Measurements from ENCODE around the gene ZNF69.
"Not testable (repeated sequence)": the region's sequence is repeated elsewhere in the genome, so short reads cannot be mapped to it uniquely, and the experiment has no call there.

The ZNF69 gene

DNA sequence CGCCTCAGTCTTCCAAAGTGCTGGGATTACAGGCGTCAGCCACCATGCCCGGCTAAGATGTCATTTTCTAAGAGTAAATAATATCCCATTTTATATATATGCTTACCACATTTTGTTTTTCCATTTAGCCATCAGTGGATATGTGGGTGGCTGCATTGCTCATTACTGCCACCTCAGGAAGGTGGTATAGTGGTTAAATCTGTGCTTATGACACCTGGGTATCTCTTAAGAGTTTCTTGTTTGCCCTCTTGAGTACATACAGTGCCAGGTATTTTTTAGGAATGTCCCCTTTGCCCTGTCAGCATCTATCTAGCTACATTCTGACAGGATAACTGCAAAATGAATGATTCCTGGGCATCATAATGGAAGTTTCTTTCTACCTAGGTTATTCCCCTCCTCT, 14.6 kb downstream of the ZNF69 start:
- DNase-seq, result no peak

DNA sequence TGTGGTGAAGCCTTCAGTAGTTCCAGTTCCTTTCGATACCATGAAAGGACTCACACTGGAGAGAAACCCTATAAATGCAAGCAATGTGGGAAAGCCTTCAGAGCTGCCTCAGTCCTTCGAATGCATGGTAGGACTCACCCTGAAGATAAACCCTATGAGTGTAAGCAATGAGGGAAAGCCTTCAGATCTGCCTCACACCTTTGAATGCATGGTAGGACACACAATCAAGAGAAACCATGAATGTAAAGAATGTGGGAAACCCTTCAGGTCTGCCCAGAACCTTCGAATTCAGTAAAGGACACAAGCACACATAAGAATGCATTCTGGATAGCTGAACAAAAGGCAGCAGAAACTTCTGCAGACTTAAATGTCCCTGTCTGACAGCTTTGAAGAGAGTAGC, 18.3 kb downstream of the ZNF69 start:
- DNase-seq, result no peak

DNA sequence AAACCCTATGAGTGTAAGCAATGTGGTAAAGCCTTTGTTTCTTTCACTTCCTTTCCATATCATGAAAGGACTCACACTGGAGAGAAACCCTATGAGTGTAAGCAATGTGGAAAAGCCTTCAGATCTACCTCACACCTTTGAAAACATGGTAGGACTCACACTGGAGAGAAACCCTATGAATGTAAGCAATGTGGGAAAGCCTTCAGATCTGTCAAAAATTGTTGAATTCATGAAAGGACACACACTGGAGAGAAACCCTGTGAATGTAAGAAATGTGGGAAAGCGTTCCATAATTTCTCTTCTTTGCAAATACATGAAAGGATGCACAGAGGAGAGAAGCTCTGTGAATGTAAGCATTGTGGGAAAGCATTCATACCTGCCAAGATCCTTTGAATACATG, 24.4 kb downstream of the ZNF69 start:
- not testable (repeated sequence) for DNase-seq

DNA sequence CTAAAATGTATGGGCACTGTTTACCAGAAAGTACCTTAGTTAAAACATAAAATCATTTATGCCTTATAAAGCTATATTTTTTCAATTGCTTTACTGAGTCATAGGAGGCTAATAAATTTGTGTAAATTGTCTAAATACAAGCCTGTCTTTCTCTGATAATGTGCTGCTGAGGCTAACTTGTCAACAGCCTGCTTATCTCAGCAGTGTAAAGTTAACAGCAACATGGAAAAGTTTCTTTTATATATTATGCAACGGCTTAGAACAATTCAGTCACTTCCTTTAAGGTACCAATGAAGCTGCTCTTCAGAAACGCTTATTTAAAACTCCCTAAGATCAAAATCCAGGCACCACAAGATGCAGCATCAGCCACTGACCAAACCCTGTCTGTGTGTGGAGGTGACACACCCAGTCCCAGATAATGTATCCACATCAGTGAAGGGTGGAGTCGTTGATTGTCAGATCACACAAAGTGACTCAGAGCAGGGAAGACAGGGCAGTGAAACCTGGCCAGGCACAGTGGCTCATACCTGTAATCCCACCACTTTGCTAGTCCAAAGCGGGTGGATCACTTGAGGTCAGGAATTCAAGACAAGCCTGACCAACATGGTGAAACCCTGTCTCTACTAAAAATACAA, 27.0 kb downstream of the ZNF69 start:
- DNase-seq, result not testable (repeated sequence)

DNA sequence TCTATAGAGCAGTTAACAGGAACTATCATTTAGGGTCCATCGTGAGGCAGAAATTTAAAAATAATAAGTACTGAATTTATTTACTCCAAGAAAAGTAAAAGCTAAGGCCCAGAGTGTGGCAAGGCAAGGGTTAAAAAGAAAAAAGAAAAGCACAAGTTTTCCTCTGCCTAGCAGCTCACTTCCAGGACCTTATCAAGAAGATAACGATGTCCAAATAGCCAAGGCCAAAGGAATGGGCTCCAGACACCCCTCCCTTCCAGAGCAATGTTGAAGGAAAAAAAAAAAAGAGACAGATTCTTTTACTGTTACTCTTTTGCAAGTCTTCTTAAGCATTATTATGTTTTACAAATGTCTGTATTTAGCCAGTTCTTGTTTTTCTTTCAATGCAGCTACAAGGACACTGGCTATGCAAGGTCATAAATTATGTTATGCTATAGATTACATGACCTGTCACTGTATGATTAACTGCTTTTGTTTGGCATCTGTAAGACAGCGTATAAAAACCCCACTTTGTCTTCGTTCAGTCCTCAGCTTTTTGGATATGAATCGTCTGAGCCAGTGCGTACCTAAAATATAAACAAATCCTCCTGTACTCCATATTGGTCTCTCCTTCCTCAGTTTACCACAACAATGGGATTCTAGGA, 34.4 kb downstream of the ZNF69 start:
- DNase-seq, result no peak

DNA sequence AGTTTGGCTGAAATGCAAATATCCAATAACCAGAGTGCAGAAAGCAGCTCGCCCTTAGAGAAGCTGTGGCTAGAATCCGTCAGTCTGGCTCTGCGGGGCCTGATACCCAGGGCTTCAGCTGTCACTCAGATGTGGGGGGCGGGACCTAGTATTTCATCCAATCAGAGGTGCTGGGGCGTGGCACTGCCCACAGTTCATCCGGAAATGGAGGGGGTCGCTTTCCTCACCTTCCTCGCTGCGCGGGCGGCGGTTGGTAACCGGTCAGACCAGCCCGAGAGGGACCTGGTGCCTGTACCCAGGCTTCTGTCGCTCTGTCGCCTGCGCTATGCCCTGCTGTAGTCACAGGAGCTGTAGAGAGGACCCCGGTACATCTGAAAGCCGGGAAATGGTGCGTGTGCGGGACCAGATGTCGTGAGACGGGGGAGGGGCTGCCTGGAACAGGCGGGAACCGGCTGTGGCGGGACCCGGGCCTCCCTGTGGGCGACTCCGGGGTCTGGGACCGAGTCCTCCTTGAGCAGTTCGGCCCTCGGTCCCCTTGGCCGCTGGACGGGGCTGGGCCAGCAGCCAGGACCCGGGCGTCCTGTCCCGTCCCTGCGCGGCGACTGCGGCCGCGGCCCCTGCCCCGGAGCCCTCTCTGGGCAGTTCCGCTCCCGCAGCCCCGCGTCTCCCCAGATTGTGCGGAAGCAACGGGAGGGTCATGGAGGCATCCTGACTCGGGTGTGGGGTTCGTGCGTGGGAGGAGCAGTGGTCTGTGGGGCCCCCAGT, 37.5 kb downstream of the ZNF69 start, which contains the start of gene ZNF700:
ZNF700 (plus strand) TSS at position 222 of the 765 bp plus-strand sequence; CDS start at position 326, 104 bp downstream.
- DNase-seq, result peak; percentile 86

DNA sequence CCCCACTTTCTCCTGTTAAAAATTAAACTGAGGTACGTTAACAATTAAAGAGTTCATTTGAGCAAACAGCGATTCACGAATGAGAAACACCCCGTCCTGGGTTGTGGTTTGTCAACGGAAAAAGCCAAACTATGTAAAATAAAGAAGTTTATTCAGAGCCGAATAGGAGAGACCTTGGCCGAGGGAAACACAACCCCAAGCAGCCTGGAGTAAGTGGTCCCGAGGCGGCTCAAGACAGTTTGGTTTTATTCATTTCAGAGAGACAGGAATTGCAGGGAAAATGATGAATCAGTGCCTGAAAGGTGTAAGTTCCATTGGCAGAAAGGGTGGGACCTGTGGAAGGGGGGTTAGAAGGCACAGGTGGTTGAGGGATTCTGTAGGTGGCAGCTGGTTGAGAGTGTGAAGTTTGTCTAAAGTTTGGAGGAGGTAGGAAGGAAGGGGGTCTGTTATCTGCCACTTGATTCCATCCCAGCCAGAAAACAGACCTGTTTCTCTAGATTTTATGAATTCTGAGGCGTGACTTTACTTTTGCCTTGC, 38.1 kb downstream of the ZNF69 start:
- not testable (repeated sequence) for DNase-seq

DNA sequence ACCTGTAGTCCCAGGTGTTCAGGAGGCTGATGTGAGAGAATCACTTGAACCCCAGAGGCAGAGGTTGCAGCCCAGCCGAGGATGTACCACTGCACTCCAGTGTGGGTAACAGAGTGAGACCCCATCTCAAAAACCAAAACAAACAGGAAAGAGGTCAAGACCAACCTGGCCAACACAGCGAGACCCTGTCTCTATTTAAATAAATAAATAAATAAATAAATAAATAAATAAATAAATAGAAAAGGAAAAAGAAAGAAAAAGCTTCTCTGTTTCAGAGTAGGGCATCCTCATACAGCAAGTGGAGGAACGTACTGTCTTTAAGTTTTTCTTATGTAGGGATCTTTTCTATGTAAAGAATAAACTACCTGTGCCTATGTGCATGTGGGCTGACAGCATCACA, 39.6 kb downstream of the ZNF69 start:
- DNase-seq, result no peak

DNA sequence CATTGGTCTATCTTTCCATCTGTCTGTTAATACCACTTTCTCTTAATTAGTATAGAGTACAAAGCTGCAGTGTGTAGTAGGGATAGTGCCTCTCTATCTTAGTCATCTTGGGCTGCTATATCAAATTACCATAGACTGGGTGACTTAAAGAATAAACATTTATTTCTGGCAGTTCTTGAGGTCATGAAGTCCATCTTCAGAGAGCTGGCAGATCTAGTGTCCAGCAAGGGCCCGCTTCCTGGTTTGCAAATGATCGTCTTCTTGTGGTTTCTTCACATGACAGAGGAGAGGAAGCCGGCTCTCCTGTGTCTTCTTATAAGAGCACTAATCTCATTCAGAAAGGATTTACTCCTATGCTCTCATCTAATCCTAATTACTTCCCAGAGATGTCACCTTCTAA, 43.5 kb downstream of the ZNF69 start:
- DNase-seq, result no peak

DNA sequence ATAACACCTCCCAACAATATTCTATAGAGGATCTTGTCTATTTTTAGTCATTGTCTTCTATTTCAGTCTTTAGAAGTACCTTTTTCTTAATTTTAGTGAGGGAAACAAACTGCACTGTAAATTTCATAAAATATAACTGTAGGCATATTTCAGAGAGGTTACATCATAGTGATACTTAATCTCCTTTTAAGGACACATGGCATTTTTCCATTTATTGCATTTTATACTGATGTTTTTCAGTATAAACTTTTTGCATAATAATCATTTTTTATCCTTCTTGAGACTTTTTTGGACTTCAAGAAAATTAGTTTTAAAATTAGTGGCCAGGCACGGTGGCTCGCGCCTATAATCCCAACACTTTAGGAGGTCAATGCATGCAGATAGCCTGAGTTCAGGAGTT, 43.9 kb downstream of the ZNF69 start:
- DNase-seq, result no peak

DNA sequence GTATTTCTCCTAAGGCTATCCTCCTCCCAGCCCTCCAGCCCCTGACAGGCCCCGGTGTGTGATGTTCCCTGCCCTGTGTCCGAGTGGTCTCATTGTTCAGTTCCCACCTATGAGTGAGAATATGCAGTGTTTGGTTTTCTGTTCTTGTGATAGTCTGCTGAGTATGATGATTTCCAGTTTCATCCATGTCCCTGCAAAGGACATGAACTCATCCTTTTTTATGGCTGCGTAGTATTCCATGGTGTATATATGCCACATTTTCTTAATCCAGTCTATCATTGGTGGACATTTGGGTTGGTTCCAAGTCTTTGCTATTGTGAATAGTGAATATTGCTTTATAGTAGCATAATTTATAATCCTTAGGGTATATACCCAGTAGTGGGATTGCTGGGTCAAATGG, 48.2 kb downstream of the ZNF69 start:
- DNase-seq, result not testable (repeated sequence)

DNA sequence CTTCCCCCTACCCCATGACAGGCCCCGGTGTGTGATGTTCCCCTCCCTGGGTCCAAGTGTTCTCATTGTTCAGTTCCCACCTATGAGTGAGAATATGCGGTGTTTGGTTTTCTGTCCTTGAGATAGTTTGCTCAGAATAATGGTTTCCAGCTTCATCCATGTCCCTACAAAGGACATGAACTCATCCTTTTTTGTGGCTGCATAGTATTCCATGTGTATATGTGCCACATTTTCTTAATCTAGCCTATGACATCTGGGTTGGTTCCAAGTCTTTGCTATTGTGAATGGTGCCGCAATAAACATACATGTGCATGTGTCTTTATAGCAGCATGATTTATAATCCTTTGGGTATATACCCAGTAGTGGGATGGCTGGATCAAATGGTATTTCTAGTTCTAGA, 50.8 kb downstream of the ZNF69 start:
- not testable (repeated sequence) for DNase-seq

DNA sequence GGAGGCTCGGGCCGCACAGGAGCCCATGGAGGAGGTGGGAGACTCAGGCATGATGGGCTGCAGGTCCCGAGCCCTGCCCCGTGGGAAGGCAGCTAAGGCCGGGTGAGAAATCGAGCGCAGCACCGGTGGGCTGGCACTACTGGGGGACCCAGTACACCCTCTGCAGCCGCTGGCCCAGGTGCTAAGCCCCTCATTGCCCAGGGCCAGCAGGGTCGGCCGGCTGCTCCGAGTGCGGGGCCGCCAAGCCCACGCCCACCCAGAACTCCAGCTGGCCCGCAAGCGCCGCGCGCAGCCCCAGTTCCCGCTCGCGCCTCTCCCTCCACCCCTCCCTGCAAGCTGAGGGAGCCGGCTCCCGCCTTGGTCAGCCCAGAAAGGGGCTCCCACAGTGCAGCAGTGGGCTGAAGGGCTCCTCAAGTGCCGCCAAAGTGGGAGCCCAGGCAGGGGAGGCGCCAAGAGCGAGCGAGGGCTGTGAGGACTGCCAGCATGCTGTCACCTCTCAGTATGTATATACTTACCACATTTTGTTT, 53.8 kb downstream of the ZNF69 start:
- not testable (repeated sequence) for DNase-seq

DNA sequence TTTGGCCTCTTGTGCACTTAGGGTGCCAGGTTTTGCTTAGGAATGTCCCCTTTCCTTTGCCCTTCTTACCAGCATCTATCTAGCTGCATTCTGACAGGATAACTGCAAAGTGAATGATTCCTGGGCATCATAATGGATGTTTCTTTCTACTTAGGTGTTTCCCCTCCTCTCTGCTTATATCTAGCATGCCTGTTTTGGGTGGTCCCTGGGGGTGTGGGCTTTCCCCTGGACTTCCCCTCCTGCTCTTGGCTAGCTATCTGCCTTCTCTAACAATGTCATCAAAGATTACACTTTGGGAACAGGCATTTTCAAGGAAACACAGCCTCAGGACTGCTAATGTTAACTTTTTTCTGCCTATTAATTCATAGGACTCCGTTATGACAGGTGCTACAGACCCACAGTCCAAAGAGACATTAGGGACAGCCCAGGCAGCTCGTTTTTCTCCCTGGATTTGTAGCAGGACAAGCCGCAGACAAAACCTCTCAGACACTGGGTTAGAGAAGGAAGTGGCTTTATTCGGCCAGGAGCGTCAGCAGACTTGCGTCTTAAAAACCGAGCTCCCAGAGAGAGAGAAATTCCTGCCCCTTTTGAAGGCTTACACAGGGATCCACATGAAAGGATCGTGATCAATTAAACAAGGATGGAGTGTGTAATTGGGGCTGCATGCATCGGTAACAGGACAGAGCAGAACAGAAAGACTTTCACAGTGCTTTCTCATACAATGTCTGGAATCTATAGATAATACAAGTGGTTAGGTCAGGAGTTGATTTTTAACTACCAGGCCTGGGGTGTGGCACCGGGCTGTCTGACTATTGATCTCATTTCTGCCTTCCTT, 54.6 kb downstream of the ZNF69 start:
- no peak for DNase-seq

DNA sequence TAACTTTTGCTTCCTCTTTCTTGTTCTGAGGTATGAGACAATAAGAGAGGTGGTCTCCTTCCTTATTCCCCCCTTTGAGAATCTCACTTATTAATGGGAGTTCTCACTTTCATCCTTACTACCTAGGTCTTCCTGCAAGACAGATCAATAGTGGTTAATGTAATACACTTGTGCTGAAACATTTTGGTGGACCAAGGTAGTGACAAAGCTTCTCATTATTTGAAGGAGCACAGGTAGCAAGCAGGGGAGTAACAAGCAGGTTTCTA, 55.2 kb downstream of the ZNF69 start:
- no peak for DNase-seq

DNA sequence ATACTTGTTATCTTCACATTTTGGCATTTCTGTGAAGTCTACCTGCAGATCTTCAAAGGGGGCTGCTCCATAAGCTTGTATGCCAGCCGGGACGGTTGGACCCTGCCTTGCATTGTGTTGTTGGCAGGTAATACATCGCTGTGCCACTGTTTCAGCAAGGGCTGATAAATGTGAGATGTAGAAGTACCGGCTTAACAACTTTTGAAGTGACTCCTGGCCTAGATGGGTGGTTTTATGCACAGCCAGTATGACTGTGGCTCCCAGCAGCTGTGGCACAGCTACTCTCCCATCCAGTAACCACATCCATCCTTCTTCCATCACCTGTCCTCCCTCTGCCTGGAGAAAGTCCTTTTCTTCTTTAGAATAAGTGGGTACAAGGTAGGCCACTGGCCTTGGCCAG, 57.1 kb downstream of the ZNF69 start:
- DNase-seq, result no peak

DNA sequence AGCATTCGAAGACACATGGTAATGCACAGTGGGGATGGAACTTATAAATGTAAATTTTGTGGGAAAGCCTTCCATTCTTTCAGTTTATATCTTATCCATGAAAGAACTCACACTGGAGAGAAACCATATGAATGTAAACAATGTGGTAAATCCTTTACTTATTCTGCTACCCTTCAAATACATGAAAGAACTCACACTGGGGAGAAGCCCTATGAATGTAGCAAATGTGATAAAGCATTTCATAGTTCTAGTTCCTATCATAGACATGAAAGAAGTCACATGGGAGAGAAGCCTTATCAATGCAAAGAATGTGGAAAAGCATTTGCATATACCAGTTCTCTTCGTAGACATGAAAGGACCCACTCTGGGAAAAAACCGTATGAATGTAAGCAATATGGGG, 61.1 kb downstream of the ZNF69 start:
- no peak for DNase-seq

DNA sequence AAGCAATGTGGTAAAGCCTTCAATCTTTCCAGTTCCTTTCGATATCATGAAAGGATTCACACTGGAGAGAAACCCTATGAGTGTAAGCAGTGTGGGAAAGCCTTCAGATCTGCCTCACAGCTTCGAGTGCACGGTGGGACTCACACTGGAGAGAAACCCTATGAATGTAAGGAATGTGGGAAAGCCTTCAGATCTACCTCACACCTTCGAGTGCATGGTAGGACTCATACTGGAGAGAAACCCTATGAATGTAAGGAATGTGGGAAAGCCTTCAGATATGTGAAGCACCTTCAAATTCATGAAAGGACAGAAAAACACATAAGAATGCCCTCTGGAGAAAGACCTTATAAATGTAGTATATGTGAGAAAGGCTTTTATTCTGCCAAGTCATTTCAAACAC, 61.6 kb downstream of the ZNF69 start:
- no peak for DNase-seq

DNA sequence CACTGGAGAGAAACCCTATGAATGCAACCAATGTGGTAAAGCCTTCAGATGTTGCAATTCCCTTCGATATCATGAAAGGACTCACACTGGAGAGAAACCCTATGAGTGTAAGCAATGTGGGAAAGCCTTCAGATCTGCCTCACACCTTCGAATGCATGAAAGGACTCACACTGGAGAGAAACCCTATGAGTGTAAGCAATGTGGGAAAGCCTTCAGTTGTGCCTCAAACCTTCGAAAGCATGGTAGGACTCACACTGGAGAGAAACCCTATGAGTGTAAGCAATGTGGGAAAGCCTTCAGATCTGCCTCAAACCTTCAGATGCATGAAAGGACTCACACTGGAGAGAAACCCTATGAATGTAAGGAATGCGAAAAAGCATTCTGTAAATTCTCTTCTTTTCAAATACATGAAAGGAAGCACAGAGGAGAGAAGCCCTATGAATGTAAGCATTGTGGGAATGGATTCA, 62.1 kb downstream of the ZNF69 start:
- DNase-seq, result not testable (repeated sequence)

DNA sequence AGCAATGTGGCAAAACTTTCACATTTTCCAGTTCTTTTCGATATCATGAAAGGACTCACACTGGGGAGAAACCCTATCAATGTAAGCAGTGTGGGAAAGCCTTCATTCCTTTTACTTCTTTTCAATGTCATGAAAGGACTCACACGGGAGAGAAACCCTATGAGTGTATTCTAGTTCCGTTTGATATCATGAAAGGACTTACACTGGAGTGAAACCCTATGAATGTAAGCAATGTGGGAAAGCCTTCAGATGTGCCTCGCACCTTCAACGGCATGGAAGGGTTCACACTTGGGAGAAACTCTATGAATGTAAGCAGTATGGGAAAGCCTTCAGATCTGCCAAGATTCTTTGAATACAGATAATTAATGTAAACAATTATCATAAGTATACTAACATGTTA, 62.7 kb downstream of the ZNF69 start:
- no peak for DNase-seq

Data from NCI-H2171 (cell line).